ENCODE measurements around the gene IRF7. TPM values are rescaled to one million over a fixed set of nuclear protein-coding genes. Genes with fewer than 3 reads are reported as not detected.

The IRF7 gene
- total and polyA plus RNA-seq, 12 donors = 0.81 to 87.6 (median 11.2) TPM

DNA sequence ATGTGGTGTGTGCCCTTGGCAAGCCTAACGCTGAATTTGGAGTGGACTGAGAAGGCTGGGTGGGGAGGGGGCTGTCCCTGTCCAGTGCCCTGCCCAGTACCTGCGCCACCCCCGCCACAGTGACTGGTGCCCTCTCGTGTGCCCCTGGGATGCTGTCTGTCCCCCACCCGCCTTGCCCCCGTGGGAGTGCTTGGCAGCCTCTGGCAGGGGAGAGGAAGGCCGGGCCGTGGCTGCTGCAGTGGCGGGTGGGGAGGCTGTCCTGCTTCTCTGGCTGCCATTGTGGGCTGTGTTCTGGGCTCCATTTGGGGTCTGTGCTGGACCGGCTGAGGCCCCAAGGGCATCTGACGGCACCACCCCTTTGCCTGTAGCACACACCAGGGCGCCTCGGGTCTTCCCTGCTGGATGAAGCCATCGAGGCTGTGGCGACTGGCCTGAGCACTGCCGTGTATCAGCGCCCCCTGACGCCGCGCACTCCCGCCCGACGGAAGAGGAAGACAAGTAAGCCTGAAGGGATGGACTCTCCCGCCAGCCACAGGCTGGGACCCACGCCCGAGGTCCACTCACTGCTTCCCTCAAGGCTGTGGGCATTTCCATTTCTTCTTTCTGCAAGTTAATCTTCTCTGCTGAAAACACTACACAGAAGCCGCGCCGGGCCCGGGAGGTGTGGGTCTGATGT, 17.6 kb downstream of the IRF7 start:
- TF ChIP-seq CTCF (IDR thresholded peaks at IDR 0.05) = no peak
- no peak for TF ChIP-seq POLR2A (IDR thresholded peaks at IDR 0.05)
- Histone ChIP-seq H3K9me3 (replicated peaks in 1 of 3) (no peaks in the 10 kb centered on the region), H3K4me1 (replicated peaks in 1 of 2) (no peaks in the 10 kb centered on the region), H3K36me3 (replicated peaks in 1 of 2) (peaks cover 0 to 95% of the 10 kb centered on the region in 2 donors), H3K4me3 (no peak overlapping the region), H3K27me3 (no peaks in the 10 kb centered on the region), H3K27ac (no peak overlapping the region)
- intact Hi-C loops (cut with DNase I) = no loop called here
- no peak for DNase-seq
- WGBS, 4 donors = 91 to 96% (median 93%) methylated on average over 5 to 30 of the region's 30 CpGs

GRCh38 chr11:597166-597725, 18.5 kb downstream of the IRF7 start:
- intact Hi-C loops (cut with DNase I) = no loop called here
- Histone ChIP-seq H3K4me3 (no peak overlapping the region), H3K36me3 (replicated peaks in 1 of 2) (peaks cover 0 to 97% of the 10 kb centered on the region in 2 donors)

DNA sequence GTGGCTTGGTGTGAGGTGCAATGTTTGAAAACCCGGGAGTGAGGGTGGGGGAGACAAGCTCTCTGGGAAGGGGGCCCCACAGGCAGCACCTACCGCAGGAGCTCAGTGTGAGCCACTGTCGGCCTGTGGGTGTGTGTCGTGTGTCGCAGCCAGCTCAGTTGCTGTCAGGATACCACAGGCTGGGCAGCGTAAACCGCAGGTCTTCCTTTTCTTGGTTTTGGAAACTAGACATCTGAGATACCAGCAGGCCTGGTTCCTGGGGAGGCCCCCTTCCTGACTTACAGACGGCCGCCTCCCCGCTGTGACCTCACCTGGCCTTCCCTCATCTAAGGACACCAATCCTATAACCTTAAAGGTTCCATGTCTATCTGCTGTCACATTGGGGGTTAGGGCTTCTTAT, 19.4 kb downstream of the IRF7 start:
- TF ChIP-seq CTCF (IDR thresholded peaks at IDR 0.05) (no peak), POLR2A (IDR thresholded peaks at IDR 0.05) (no peak)
- Histone ChIP-seq H3K27ac (no peak overlapping the region), H3K9me3 (replicated peaks in 1 of 3) (no peaks in the 10 kb centered on the region), H3K4me1 (replicated peaks in 1 of 2) (no peaks in the 10 kb centered on the region), H3K36me3 (replicated peaks in 1 of 2) (peaks cover 0 to 94% of the 10 kb centered on the region in 2 donors), H3K4me3 (no peak overlapping the region), H3K27me3 (no peaks in the 10 kb centered on the region)
- no peak for DNase-seq
- intact Hi-C loops (cut with DNase I) = no loop called here
- WGBS, 4 donors = 82 to 91% (median 89%) methylated on average over 9 to 10 of the region's 10 CpGs; no CpG with 5 or more reads in 1 of the 4 donors

More at GRCh38 chr11:597166-597725, 18.5 kb downstream of the IRF7 start:
- Histone ChIP-seq H3K27me3 (no peaks in the 10 kb centered on the region), H3K9me3 (replicated peaks in 1 of 3) (no peaks in the 10 kb centered on the region), H3K4me1 (replicated peaks in 1 of 2) (no peaks in the 10 kb centered on the region), H3K27ac (no peak overlapping the region)
- WGBS, 4 donors = 64 to 90% (median 88%) methylated on average over 5 to 29 of the region's 29 CpGs
- TF ChIP-seq POLR2A (IDR thresholded peaks at IDR 0.05) = no peak
- TF ChIP-seq CTCF (IDR thresholded peaks at IDR 0.05) = no peak
- DNase-seq = no peak

GRCh38 chr11:595400-595799, 20.4 kb downstream of the IRF7 start:
- DNase-seq = no peak
- H3K4me3 ChIP-seq = no peak overlapping the region
- no peak overlapping the region for H3K27ac ChIP-seq
- intact Hi-C loops (cut with DNase I) = no loop called here
- no peak for TF ChIP-seq CTCF (IDR thresholded peaks at IDR 0.05)
- no peak for TF ChIP-seq POLR2A (IDR thresholded peaks at IDR 0.05)
- H3K9me3 ChIP-seq (replicated peaks in 1 of 3) = no peaks in the 10 kb centered on the region
- peaks cover 0 to 93% of the 10 kb centered on the region in 2 donors for H3K36me3 ChIP-seq (replicated peaks in 1 of 2)
- 85 to 94% (median 92%) methylated on average over 7 to 10 of the region's 10 CpGs for WGBS, 4 donors
- no peaks in the 10 kb centered on the region for H3K27me3 ChIP-seq
- no peaks in the 10 kb centered on the region for H3K4me1 ChIP-seq (replicated peaks in 1 of 2)

Measured in adrenal gland (tissue), 12 donors.